GM21619 (cell line): ENCODE measurements around the gene GPR34.
"Not testable (repeated sequence)": the region's sequence is repeated elsewhere in the genome, so short reads cannot be mapped to it uniquely, and the experiment has no call there.

Source experiments
- ATAC-seq: cut with Tn5 transposase; IDR thresholded peaks from one replicate; pipeline ENCODE4 v1.9.1; 2021; ENCODE audit not compliant: unreplicated experiment

GPR34 gene

GRCh38 chrX:41688835-41689234 is at the start of gene GPR34:
Gene GPR34, plus strand, starts transcription at chrX:41688973. Its CDS starts 6,661 bp downstream, at chrX:41695634.
- no peak for ATAC-seq

- not testable (repeated sequence) for ATAC-seq
Observed at GRCh38 chrX:41646201-41646600, 42.6 kb upstream of the GPR34 start.

- no peak for ATAC-seq
Observed at GRCh38 chrX:41653125-41653524, 35.6 kb upstream of the GPR34 start.

- ATAC-seq = no peak
Observed at GRCh38 chrX:41655101-41655500, 33.7 kb upstream of the GPR34 start.

GRCh38 chrX:41655631-41656030 is 33.1 kb upstream of the GPR34 start:
- no peak for ATAC-seq

GRCh38 chrX:41661366-41662095 is 27.2 kb upstream of the GPR34 start:
- no peak for ATAC-seq

- ATAC-seq = peak; percentile 82
Observed at GRCh38 chrX:41664375-41664901, 24.3 kb upstream of the GPR34 start.

- ATAC-seq = no peak
Observed at GRCh38 chrX:41664908-41665307, 23.9 kb upstream of the GPR34 start.

- ATAC-seq = no peak
Observed at GRCh38 chrX:41665686-41666085, 23.1 kb upstream of the GPR34 start.

GRCh38 chrX:41666251-41666650 is 22.5 kb upstream of the GPR34 start:
- no peak for ATAC-seq

GRCh38 chrX:41667631-41668030 is 21.1 kb upstream of the GPR34 start:
- ATAC-seq = no peak

- no peak for ATAC-seq
Observed at GRCh38 chrX:41670112-41670511, 18.7 kb upstream of the GPR34 start.

GRCh38 chrX:41671082-41671481 is 17.7 kb upstream of the GPR34 start:
- peak; percentile 48 for ATAC-seq

GRCh38 chrX:41672643-41673042 is 16.1 kb upstream of the GPR34 start:
- no peak for ATAC-seq

GRCh38 chrX:41676361-41676760 is 12.4 kb upstream of the GPR34 start:
- ATAC-seq = not testable (repeated sequence)

- ATAC-seq = no peak
Observed at GRCh38 chrX:41677183-41678060, 11.4 kb upstream of the GPR34 start.

GRCh38 chrX:41684138-41684537 is 4.6 kb upstream of the GPR34 start:
- ATAC-seq = no peak

- ATAC-seq = no peak
Observed at GRCh38 chrX:41684940-41685339, 3.8 kb upstream of the GPR34 start.

GRCh38 chrX:41686788-41687187 is 2.0 kb upstream of the GPR34 start:
- no peak for ATAC-seq

GRCh38 chrX:41688156-41688555 is 617 bp upstream of the GPR34 start:
- no peak for ATAC-seq

GRCh38 chrX:41689711-41690110 is 938 bp downstream of the GPR34 start:
- no peak for ATAC-seq
